Common myeloid progenitor, CD34-positive (primary cell): ENCODE measurements around the gene SORBS2.

Source experiments
- CTCF ChIA-PET: fragments of 350-600 bp; sonication (Branson Sonifier 250); formaldehyde crosslinking; loops from one replicate; lab custom pipeline; 2021; ENCODE audit warnings: antibody characterized with exemption; lab: Charles Lee
- POLR2A ChIA-PET: fragments of 350-600 bp; sonication (Branson Sonifier 250); formaldehyde crosslinking; loops from one replicate; lab custom pipeline; 2021; ENCODE audit warnings: antibody characterized with exemption; lab: Charles Lee
- DNase-seq, 3 donors: peaks; one replicate each; pipeline versions ENCODE4 v3.0.0 to v3.0.0-alpha.2; 2013
- H3K27ac ChIP-seq, 2 experiments: 1 replicate in 1 of 2; 2 replicates in 1 of 2; pipeline ENCODE4 v1.7.0; 2013; ENCODE audit warnings: inconsistent platforms in 2 of 2, low read length in 2 of 2, mild to moderate bottlenecking in 2 of 2, low read depth in 1 of 2, moderate library complexity in 1 of 2; ENCODE audit not compliant: severe bottlenecking in 2 of 2, insufficient read depth in 1 of 2, poor library complexity in 1 of 2
- H3K27me3 ChIP-seq, 5 experiments: replicated peaks in 2 of 5; 1 replicate in 3 of 5; 2 replicates in 2 of 5; pipeline versions ENCODE4 v1.6.1 to v1.7.0; 2013; ENCODE audit warnings: low read length in 4 of 5, mild to moderate bottlenecking in 2 of 5, moderate library complexity in 2 of 5, inconsistent platforms in 1 of 5; ENCODE audit not compliant: insufficient read depth in 5 of 5, control insufficient read depth in 4 of 5
- H3K36me3 ChIP-seq, 4 experiments: 1 replicate in 2 of 4; 2 replicates in 2 of 4; pipeline versions ENCODE4 v1.6.1 to v1.7.0; 2013; ENCODE audit warnings: low read length in 3 of 4, control low read depth in 1 of 4, mild to moderate bottlenecking in 1 of 4; ENCODE audit not compliant: control insufficient read depth in 4 of 4, insufficient read depth in 4 of 4
- H3K4me1 ChIP-seq, 4 experiments: 1 replicate in 3 of 4; 2 replicates in 1 of 4; pipeline versions ENCODE4 v1.6.1 to v1.7.1; 2013; ENCODE audit warnings: low read length in 3 of 4, mild to moderate bottlenecking in 3 of 4, control low read depth in 1 of 4, inconsistent platforms in 1 of 4, moderate library complexity in 1 of 4; ENCODE audit not compliant: control insufficient read depth in 4 of 4, insufficient read depth in 4 of 4; ENCODE audit errors: control extremely low read depth in 1 of 4
- H3K4me3 ChIP-seq, 7 experiments: 1 replicate in 4 of 7; 2 replicates in 3 of 7; pipeline versions ENCODE4 v1.5.1 to v1.7.0; 2013; ENCODE audit warnings: mild to moderate bottlenecking in 7 of 7, low read length in 6 of 7, moderate library complexity in 6 of 7, inconsistent platforms in 2 of 7, low read depth in 2 of 7, control low read depth in 1 of 7; ENCODE audit not compliant: insufficient read depth in 4 of 7, control insufficient read depth in 1 of 7; ENCODE audit errors: extremely low read depth in 1 of 7
- H3K9me3 ChIP-seq, 5 experiments: 1 replicate in 4 of 5; 2 replicates in 1 of 5; pipeline versions ENCODE4 v1.6.1 to v1.7.1; 2013; ENCODE audit warnings: low read length in 4 of 5, mild to moderate bottlenecking in 2 of 5, inconsistent platforms in 1 of 5, low read depth in 1 of 5, moderate library complexity in 1 of 5; ENCODE audit not compliant: control insufficient read depth in 4 of 5, insufficient read depth in 2 of 5; ENCODE audit errors: control extremely low read depth in 1 of 5
- WGBS: methylation state at CpG from one replicate; pipeline ENCODE4 v1.1.5; 2013; ENCODE audit not compliant: insufficient coverage; 5-methylcytosine and 5-hydroxymethylcytosine counted together

Gene SORBS2

GRCh38 chr4:185669288-185669687 is 142.7 kb downstream of the SORBS2 start:
- ChIA-PET POLR2A (no interaction called here), CTCF (interaction anchor here (0.6 to 1.5 kb wide), 2 partner anchors 15 to 52 kb away, joined by 3 to 4 read pairs; no protein-coding TSS in a partner anchor)
- Histone ChIP-seq H3K36me3 (no peaks in the 10 kb centered on the region), H3K27me3 (no peaks in the 10 kb centered on the region), H3K27ac (no peak overlapping the region), H3K4me3 (no peak overlapping the region), H3K9me3 (no peaks in the 10 kb centered on the region), H3K4me1 (no peaks in the 10 kb centered on the region)
- WGBS, result 97% methylated on average over 5 of the region's 7 CpGs
- no peak for DNase-seq

DNA sequence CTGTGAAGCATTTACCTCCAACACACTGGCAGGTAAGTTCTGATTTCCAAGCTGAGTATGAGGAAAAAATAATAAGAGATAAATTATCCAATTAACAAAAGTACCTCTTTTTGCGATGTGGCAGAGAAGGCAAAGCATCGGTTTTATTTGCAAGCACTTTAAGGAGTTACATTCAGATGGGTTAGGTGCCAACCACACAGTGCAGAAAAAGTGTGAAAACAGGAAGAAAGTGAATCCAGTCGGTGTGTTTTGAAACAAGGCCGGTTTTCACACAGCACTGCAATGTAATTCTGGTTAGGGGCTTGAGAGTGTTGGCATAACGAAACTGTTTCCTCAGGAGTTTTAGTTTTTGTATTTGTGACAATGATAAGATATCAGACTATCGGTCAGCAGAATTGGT is 145.8 kb downstream of the SORBS2 start:
- DNase-seq, result no peak
- 56% methylated on average over 3 of the region's 6 CpGs for WGBS
- ChIA-PET POLR2A (no interaction called here), CTCF (no interaction called here)
- H3K27ac ChIP-seq, result no peak overlapping the region
- no peak overlapping the region for H3K4me3 ChIP-seq
- no peaks in the 10 kb centered on the region for H3K27me3 ChIP-seq
- no peaks in the 10 kb centered on the region for H3K4me1 ChIP-seq
- no peaks in the 10 kb centered on the region for H3K9me3 ChIP-seq
- H3K36me3 ChIP-seq, result no peaks in the 10 kb centered on the region

GRCh38 chr4:185665655-185666054 is 146.3 kb downstream of the SORBS2 start:
- Histone ChIP-seq H3K27ac (no peak overlapping the region), H3K27me3 (no peaks in the 10 kb centered on the region), H3K36me3 (no peaks in the 10 kb centered on the region), H3K4me1 (no peaks in the 10 kb centered on the region), H3K9me3 (no peaks in the 10 kb centered on the region), H3K4me3 (no peak overlapping the region)
- no peak for DNase-seq
- CTCF ChIA-PET, result no interaction called here
- POLR2A ChIA-PET, result no interaction called here
- 90% methylated on average over 7 of the region's 11 CpGs for WGBS

GRCh38 chr4:185664481-185664880 is 147.5 kb downstream of the SORBS2 start:
- ChIA-PET POLR2A (interaction anchor here (0.6 kb wide), 1 partner anchor 930 kb away, joined by 3 read pairs; no protein-coding TSS in a partner anchor), CTCF (no interaction called here)
- Histone ChIP-seq H3K4me3 (no peak overlapping the region), H3K9me3 (no peaks in the 10 kb centered on the region), H3K36me3 (no peaks in the 10 kb centered on the region), H3K4me1 (no peaks in the 10 kb centered on the region), H3K27me3 (no peaks in the 10 kb centered on the region), H3K27ac (no peak overlapping the region)
- WGBS, result no CpG with 5 or more reads among the region's 4 CpGs
- no peak for DNase-seq

- 98% methylated on average over 13 of the region's 15 CpGs for WGBS
- CTCF ChIA-PET, result no interaction called here
- Histone ChIP-seq H3K4me3 (no peak overlapping the region), H3K27ac (no peak overlapping the region), H3K27me3 (peaks cover 0 to 3% (median 0%) of the 10 kb centered on the region in 5 experiments), H3K4me1 (no peaks in the 10 kb centered on the region), H3K9me3 (no peaks in the 10 kb centered on the region), H3K36me3 (no peaks in the 10 kb centered on the region)
- POLR2A ChIA-PET, result no interaction called here
- no peak for DNase-seq
Measured at GRCh38 chr4:185662030-185662778, 149.8 kb downstream of the SORBS2 start.

DNA sequence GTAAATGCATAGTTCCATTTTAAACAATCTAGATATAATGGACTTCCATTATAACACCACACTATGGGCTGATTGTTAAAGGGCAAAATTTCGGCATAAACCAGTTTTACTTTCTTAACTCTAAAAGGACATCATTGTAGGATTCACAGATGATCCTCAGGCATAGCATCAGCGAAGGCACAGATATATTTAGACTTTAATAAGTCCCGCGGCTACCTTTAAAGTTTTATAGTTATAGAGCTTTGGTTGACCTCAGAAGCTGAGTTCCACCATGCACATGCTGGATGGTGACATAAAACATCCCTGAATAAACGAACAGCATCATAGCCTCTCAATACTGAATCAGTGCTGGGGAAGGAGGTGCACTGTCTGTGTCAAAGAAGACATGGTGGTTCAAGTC is 151.7 kb downstream of the SORBS2 start:
- POLR2A ChIA-PET, result no interaction called here
- Histone ChIP-seq H3K27me3 (peaks cover 0 to 6% (median 0%) of the 10 kb centered on the region in 5 experiments), H3K36me3 (no peaks in the 10 kb centered on the region), H3K27ac (no peak overlapping the region), H3K4me3 (no peak overlapping the region), H3K9me3 (no peaks in the 10 kb centered on the region), H3K4me1 (no peaks in the 10 kb centered on the region)
- CTCF ChIA-PET, result interaction anchor here (1.2 kb wide), 1 partner anchor 361 kb away, joined by 5 read pairs; no protein-coding TSS in a partner anchor
- DNase-seq, result no peak
- 100% methylated on average over 4 of the region's 5 CpGs for WGBS

DNA sequence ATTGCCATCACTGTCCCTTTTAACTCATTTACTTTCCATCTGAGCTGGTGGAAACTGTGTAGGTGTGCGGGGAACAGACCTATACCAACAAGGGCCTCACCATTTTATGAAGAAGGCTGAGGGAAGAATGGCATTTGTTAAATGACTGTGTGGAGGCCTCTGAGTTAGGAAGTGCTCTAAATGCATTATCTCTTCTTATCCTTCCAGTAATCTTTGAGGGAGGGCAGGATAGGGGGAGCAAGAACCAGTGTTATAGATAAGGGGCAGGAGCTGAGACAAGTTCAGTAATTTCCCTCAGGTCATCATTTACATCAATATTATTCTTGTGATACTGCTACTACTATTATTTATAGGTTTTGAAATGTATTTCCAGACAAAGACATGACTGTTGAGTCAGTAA is 154.3 kb downstream of the SORBS2 start:
- WGBS, result no CpG with 5 or more reads among the region's 1 CpG
- H3K27me3 ChIP-seq, result peaks cover 0 to 6% (median 0%) of the 10 kb centered on the region in 5 experiments
- H3K4me1 ChIP-seq, result no peaks in the 10 kb centered on the region
- CTCF ChIA-PET, result no interaction called here
- no peak for DNase-seq
- no peaks in the 10 kb centered on the region for H3K36me3 ChIP-seq
- POLR2A ChIA-PET, result no interaction called here
- H3K9me3 ChIP-seq, result no peaks in the 10 kb centered on the region
- no peak overlapping the region for H3K4me3 ChIP-seq
- no peak overlapping the region for H3K27ac ChIP-seq
